ENCODE data around the gene CCL7. TPM values are rescaled to one million over a fixed set of nuclear protein-coding genes. Genes with fewer than 3 reads are reported as not detected.

CCL7 gene
- total and polyA plus RNA-seq, 2 donors: 0.15 TPM; not detected in 1

GRCh38 chr17:34276826-34277225, 6.8 kb downstream of the CCL7 start:
- Histone ChIP-seq H3K4me1 (ENCODE audit: insufficient read depth) (no peaks in the 10 kb centered on the region), H3K27ac (ENCODE audit: low read depth) (no peak overlapping the region), H3K36me3 (ENCODE audit: insufficient read depth) (no peaks in the 10 kb centered on the region), H3K4me3 (ENCODE audit: low read depth, low read length) (no peak overlapping the region)
- WGBS: 59% methylated on average over 4 of the region's 4 CpGs
- no peak for DNase-seq (ENCODE audit: extremely low spot score)

GRCh38 chr17:34283571-34283970, 13.6 kb downstream of the CCL7 start:
- H3K27ac ChIP-seq (ENCODE audit: low read depth): no peak overlapping the region
- 58% methylated on average over 6 of the region's 6 CpGs for WGBS
- H3K36me3 ChIP-seq (ENCODE audit: insufficient read depth): no peaks in the 10 kb centered on the region
- H3K4me1 ChIP-seq (ENCODE audit: insufficient read depth): no peaks in the 10 kb centered on the region
- H3K4me3 ChIP-seq (ENCODE audit: low read depth, low read length): no peak overlapping the region
- DNase-seq (ENCODE audit: extremely low spot score): no peak

GRCh38 chr17:34285286-34285792, 15.3 kb downstream of the CCL7 start, which contains the start of gene CCL11:
Gene CCL11 (plus strand): TSS chr17:34285742. CDS start chr17:34285809, 67 bp downstream.
- Histone ChIP-seq H3K27ac (ENCODE audit: low read depth) (no peak within 1 kb of the TSS), H3K36me3 (ENCODE audit: insufficient read depth) (no peaks in the 10 kb centered on the region), H3K4me1 (ENCODE audit: insufficient read depth) (no peaks in the 10 kb centered on the region), H3K4me3 (ENCODE audit: low read depth, low read length) (no peak within 1 kb of the TSS)
- WGBS: 47% methylated on average over 4 of the region's 4 CpGs
- DNase-seq (ENCODE audit: extremely low spot score): peak; percentile 33

- no peaks in the 10 kb centered on the region for H3K36me3 ChIP-seq (ENCODE audit: insufficient read depth)
- 56% methylated on average over 2 of the region's 2 CpGs for WGBS
- H3K4me3 ChIP-seq (ENCODE audit: low read depth, low read length): no peak overlapping the region
- DNase-seq (ENCODE audit: extremely low spot score): no peak
- no peak overlapping the region for H3K27ac ChIP-seq (ENCODE audit: low read depth)
- no peaks in the 10 kb centered on the region for H3K4me1 ChIP-seq (ENCODE audit: insufficient read depth)
Observed at GRCh38 chr17:34287875-34288274, 17.9 kb downstream of the CCL7 start.

GRCh38 chr17:34290586-34290985, 20.6 kb downstream of the CCL7 start:
- Histone ChIP-seq H3K36me3 (ENCODE audit: insufficient read depth) (no peaks in the 10 kb centered on the region), H3K4me3 (ENCODE audit: low read depth, low read length) (no peak overlapping the region), H3K4me1 (ENCODE audit: insufficient read depth) (no peaks in the 10 kb centered on the region), H3K27ac (ENCODE audit: low read depth) (no peak overlapping the region)
- no peak for DNase-seq (ENCODE audit: extremely low spot score)
- 55% methylated on average over 4 of the region's 4 CpGs for WGBS

GRCh38 chr17:34291721-34292348, 21.8 kb downstream of the CCL7 start:
- WGBS: 92% methylated on average over 6 of the region's 6 CpGs

GRCh38 chr17:34299027-34299426, 29.0 kb downstream of the CCL7 start:
- Histone ChIP-seq H3K4me1 (ENCODE audit: insufficient read depth) (no peaks in the 10 kb centered on the region), H3K4me3 (ENCODE audit: low read depth, low read length) (no peak overlapping the region), H3K27ac (ENCODE audit: low read depth) (no peak overlapping the region), H3K36me3 (ENCODE audit: insufficient read depth) (no peaks in the 10 kb centered on the region)
- no peak for DNase-seq (ENCODE audit: extremely low spot score)
- 96% methylated on average over 2 of the region's 2 CpGs for WGBS

More at GRCh38 chr17:34291721-34292348, 21.8 kb downstream of the CCL7 start:
- DNase-seq (ENCODE audit: extremely low spot score): no peak
- Histone ChIP-seq H3K4me1 (ENCODE audit: insufficient read depth) (no peaks in the 10 kb centered on the region), H3K36me3 (ENCODE audit: insufficient read depth) (no peaks in the 10 kb centered on the region), H3K4me3 (ENCODE audit: low read depth, low read length) (no peak overlapping the region), H3K27ac (ENCODE audit: low read depth) (no peak overlapping the region)

GRCh38 chr17:34299956-34300577, 30.0 kb downstream of the CCL7 start:
- WGBS: 41% methylated on average over 3 of the region's 3 CpGs
- H3K27ac ChIP-seq (ENCODE audit: low read depth): no peak overlapping the region
- no peaks in the 10 kb centered on the region for H3K4me1 ChIP-seq (ENCODE audit: insufficient read depth)
- H3K36me3 ChIP-seq (ENCODE audit: insufficient read depth): no peaks in the 10 kb centered on the region
- H3K4me3 ChIP-seq (ENCODE audit: low read depth, low read length): no peak overlapping the region
- DNase-seq (ENCODE audit: extremely low spot score): no peak

- no peaks in the 10 kb centered on the region for H3K4me1 ChIP-seq (ENCODE audit: insufficient read depth)
- 53% methylated on average over 3 of the region's 3 CpGs for WGBS
- DNase-seq (ENCODE audit: extremely low spot score): no peak
- no peak overlapping the region for H3K4me3 ChIP-seq (ENCODE audit: low read depth, low read length)
- H3K36me3 ChIP-seq (ENCODE audit: insufficient read depth): no peaks in the 10 kb centered on the region
- H3K27ac ChIP-seq (ENCODE audit: low read depth): no peak overlapping the region
Observed at GRCh38 chr17:34300652-34301370, 30.8 kb downstream of the CCL7 start.

- 96% methylated on average over 2 of the region's 2 CpGs for WGBS
- H3K36me3 ChIP-seq (ENCODE audit: insufficient read depth): no peaks in the 10 kb centered on the region
- no peak overlapping the region for H3K27ac ChIP-seq (ENCODE audit: low read depth)
- H3K4me1 ChIP-seq (ENCODE audit: insufficient read depth): no peaks in the 10 kb centered on the region
- H3K4me3 ChIP-seq (ENCODE audit: low read depth, low read length): no peak overlapping the region
- DNase-seq (ENCODE audit: extremely low spot score): no peak
Observed at GRCh38 chr17:34301986-34302385, 32.0 kb downstream of the CCL7 start.

GRCh38 chr17:34302636-34303035, 32.6 kb downstream of the CCL7 start:
- Histone ChIP-seq H3K36me3 (ENCODE audit: insufficient read depth) (no peaks in the 10 kb centered on the region), H3K4me1 (ENCODE audit: insufficient read depth) (no peaks in the 10 kb centered on the region), H3K4me3 (ENCODE audit: low read depth, low read length) (no peak overlapping the region), H3K27ac (ENCODE audit: low read depth) (no peak overlapping the region)
- no peak for DNase-seq (ENCODE audit: extremely low spot score)
- WGBS: 84% methylated on average over 1 of the region's 1 CpG

- DNase-seq (ENCODE audit: extremely low spot score): no peak
- H3K4me1 ChIP-seq (ENCODE audit: insufficient read depth): no peaks in the 10 kb centered on the region
- no peak overlapping the region for H3K27ac ChIP-seq (ENCODE audit: low read depth)
- no peaks in the 10 kb centered on the region for H3K36me3 ChIP-seq (ENCODE audit: insufficient read depth)
- 84% methylated on average over 2 of the region's 2 CpGs for WGBS
- no peak overlapping the region for H3K4me3 ChIP-seq (ENCODE audit: low read depth, low read length)
Observed at GRCh38 chr17:34303606-34304005, 33.6 kb downstream of the CCL7 start.

GRCh38 chr17:34305061-34305460, 35.0 kb downstream of the CCL7 start:
- H3K4me1 ChIP-seq (ENCODE audit: insufficient read depth): no peaks in the 10 kb centered on the region
- H3K36me3 ChIP-seq (ENCODE audit: insufficient read depth): no peaks in the 10 kb centered on the region
- H3K4me3 ChIP-seq (ENCODE audit: low read depth, low read length): no peak overlapping the region
- no peak for DNase-seq (ENCODE audit: extremely low spot score)
- WGBS: 96% methylated on average over 4 of the region's 4 CpGs
- no peak overlapping the region for H3K27ac ChIP-seq (ENCODE audit: low read depth)

GRCh38 chr17:34305606-34306005, 35.6 kb downstream of the CCL7 start:
- Histone ChIP-seq H3K36me3 (ENCODE audit: insufficient read depth) (no peaks in the 10 kb centered on the region), H3K4me3 (ENCODE audit: low read depth, low read length) (no peak overlapping the region), H3K4me1 (ENCODE audit: insufficient read depth) (no peaks in the 10 kb centered on the region), H3K27ac (ENCODE audit: low read depth) (no peak overlapping the region)
- no peak for DNase-seq (ENCODE audit: extremely low spot score)
